Measurements from ENCODE around the gene HOXD13. TPM values are rescaled to one million over a fixed set of nuclear protein-coding genes. Genes with fewer than 3 reads are reported as not detected.

Gene HOXD13
- total RNA-seq, 4 donors from 2014 or later, result not detected

GRCh38 chr2:176124947-176125771 is 32.6 kb downstream of the HOXD13 start:
- Histone ChIP-seq H3K36me3 (no peaks in the 10 kb centered on the region), H3K27me3 (peaks cover 31 to 74% (median 64%) of the 10 kb centered on the region in 3 donors), H3K4me1 (peaks cover 6 to 11% of the 10 kb centered on the region in 2 donors), H3K4me3 (no peak overlapping the region), H3K27ac (no peak overlapping the region), H3K9me3 (no peaks in the 10 kb centered on the region)
- intact Hi-C loops (cut with DNase I; ENCODE audit: low total_unique reads) (loop anchor here (5.0 to 10.0 kb wide), 3 partner anchors 527 to 1020 kb away; no protein-coding TSS in a partner anchor), in situ Hi-C loops (cut with MboI; ENCODE audit: low sequenced_read_pairs in 4 of 4) (loop anchor here (5.0 to 25.0 kb wide), 8 partner anchors 327 to 1037 kb away; no protein-coding TSS in a partner anchor)
- no peak for ATAC-seq
- TF ChIP-seq CTCF (IDR thresholded peaks at IDR 0.05 in 4 of 5, conservative IDR thresholded peaks at IDR 0.05 in 1 of 5) (no peak), POLR2A (IDR thresholded peaks at IDR 0.05) (no peak)
- no peak for DNase-seq

- in situ Hi-C loops (cut with MboI; ENCODE audit: low sequenced_read_pairs in 4 of 4) (loop anchor here (5.0 to 25.0 kb wide), 8 partner anchors 327 to 1037 kb away; no protein-coding TSS in a partner anchor), intact Hi-C loops (cut with DNase I; ENCODE audit: low total_unique reads) (loop anchor here (2.0 to 10.0 kb wide), 4 partner anchors 513 to 1019 kb away; no protein-coding TSS in a partner anchor)
- no peak overlapping the region for H3K4me3 ChIP-seq
- H3K27me3 ChIP-seq, result peaks cover 25 to 74% (median 59%) of the 10 kb centered on the region in 3 donors
- no peaks in the 10 kb centered on the region for H3K36me3 ChIP-seq
- H3K4me1 ChIP-seq, result peaks cover 6 to 11% of the 10 kb centered on the region in 2 donors
- DNase-seq (no peak), ATAC-seq (no peak)
- H3K27ac ChIP-seq, result no peak overlapping the region
- TF ChIP-seq POLR2A (IDR thresholded peaks at IDR 0.05), result no peak
- no peak for TF ChIP-seq CTCF (IDR thresholded peaks at IDR 0.05 in 4 of 5, conservative IDR thresholded peaks at IDR 0.05 in 1 of 5)
- no peaks in the 10 kb centered on the region for H3K9me3 ChIP-seq
These were observed 33.2 kb downstream of the HOXD13 start for GRCh38 chr2:176125772-176126054.

- Histone ChIP-seq H3K27me3 (peaks cover 11 to 70% (median 55%) of the 10 kb centered on the region in 3 donors), H3K4me3 (peak overlapping the region in 3 of 4 donors; percentile 17 to 29 (median 27)), H3K4me1 (peaks cover 6 to 7% of the 10 kb centered on the region in 2 donors), H3K36me3 (no peaks in the 10 kb centered on the region), H3K27ac (peak overlapping the region in 1 of 4 donors; percentile 87), H3K9me3 (no peaks in the 10 kb centered on the region)
- ATAC-seq, result no peak
- peak; percentile 76 to 95 (median 85) for TF ChIP-seq CTCF (IDR thresholded peaks at IDR 0.05 in 4 of 5, conservative IDR thresholded peaks at IDR 0.05 in 1 of 5)
- TF ChIP-seq POLR2A (IDR thresholded peaks at IDR 0.05), result no peak
- in situ Hi-C loops (cut with MboI; ENCODE audit: low sequenced_read_pairs in 4 of 4), result loop anchor here (5.0 to 25.0 kb wide), 8 partner anchors 325 to 1035 kb away; no protein-coding TSS in a partner anchor
- intact Hi-C loops (cut with DNase I; ENCODE audit: low total_unique reads), result loop anchor here (1.0 to 10.0 kb wide), 5 partner anchors 328 to 1018 kb away; no protein-coding TSS in a partner anchor
- peak in 1 of 2 donors; percentile 42 for DNase-seq
These were observed 34.6 kb downstream of the HOXD13 start for GRCh38 chr2:176126929-176127773.

GRCh38 chr2:176127774-176128072 is 35.2 kb downstream of the HOXD13 start:
- peak overlapping the region in 3 of 4 donors; percentile 83 to 87 (median 85) for H3K27ac ChIP-seq
- in situ Hi-C loops (cut with MboI; ENCODE audit: low sequenced_read_pairs in 4 of 4), result loop anchor here (5.0 to 25.0 kb wide), 8 partner anchors 325 to 1035 kb away; no protein-coding TSS in a partner anchor
- intact Hi-C loops (cut with DNase I; ENCODE audit: low total_unique reads), result loop anchor here (1.0 to 10.0 kb wide), 6 partner anchors 328 to 1017 kb away; no protein-coding TSS in a partner anchor

More at GRCh38 chr2:176127774-176128072, 35.2 kb downstream of the HOXD13 start:
- H3K4me1 ChIP-seq, result peaks cover 6 to 7% of the 10 kb centered on the region in 2 donors
- H3K9me3 ChIP-seq, result no peaks in the 10 kb centered on the region
- ATAC-seq (no peak), DNase-seq (no peak)
- H3K4me3 ChIP-seq, result no peak overlapping the region
- no peak for TF ChIP-seq POLR2A (IDR thresholded peaks at IDR 0.05)
- TF ChIP-seq CTCF (IDR thresholded peaks at IDR 0.05 in 4 of 5, conservative IDR thresholded peaks at IDR 0.05 in 1 of 5), result no peak
- no peaks in the 10 kb centered on the region for H3K36me3 ChIP-seq
- peaks cover 7 to 68% (median 51%) of the 10 kb centered on the region in 3 donors for H3K27me3 ChIP-seq

All from gastrocnemius medialis (tissue), 4 donors.